ENCODE results near the gene KCTD2. TPM values are rescaled to one million over a fixed set of nuclear protein-coding genes. Genes with fewer than 3 reads are reported as not detected.

Gene KCTD2
- polyA plus RNA-seq, 1 of the 3 experiments (the other 2 are of a cell fraction) = 27.5 TPM

DNA sequence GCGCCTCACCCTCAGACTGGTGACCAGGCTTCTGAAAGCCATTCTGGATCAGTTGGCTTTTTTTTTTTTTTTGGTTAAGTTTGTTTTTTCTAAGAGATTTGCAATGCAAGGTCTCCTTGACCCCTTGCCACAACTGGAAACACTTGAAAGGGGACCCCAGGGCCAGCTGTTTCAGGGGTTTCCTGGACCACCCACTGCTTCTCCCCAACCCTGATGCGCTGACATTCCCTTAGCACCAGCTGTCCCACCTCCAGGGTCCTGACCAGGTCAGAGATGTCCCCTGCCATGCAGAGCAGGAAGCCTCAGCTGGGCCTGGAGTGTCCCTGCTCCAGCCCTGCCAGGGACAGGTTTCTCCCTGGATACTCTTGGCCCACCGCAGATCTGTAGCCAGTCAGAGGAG is 42.7 kb upstream of the KCTD2 start:
- Histone ChIP-seq H3F3A (replicated peaks; ENCODE audit: insufficient read depth) (no peaks in the 10 kb centered on the region), H3K79me2 (ENCODE audit: insufficient read depth) (no peaks in the 10 kb centered on the region), H3K9me2 (no peaks in the 10 kb centered on the region), H3K27ac (ENCODE audit: low read depth in 2 of 2, low read length in 1 of 2) (no peak overlapping the region), H2AFZ (ENCODE audit: low read depth) (no peak overlapping the region), H4K20me1 (ENCODE audit: insufficient read depth) (no peaks in the 10 kb centered on the region), H3K36me3 (replicated peaks in 1 of 2; ENCODE audit: control insufficient read depth in 1 of 2, insufficient read depth in 2 of 2, low read length in 1 of 2) (peaks cover 23 to 32% of the 10 kb centered on the region in 2 experiments), H3K4me1 (ENCODE audit: control insufficient read depth in 1 of 2, insufficient read depth in 2 of 2, low read depth in 1 of 2, low read length in 1 of 2) (no peaks in the 10 kb centered on the region), H3K9ac (no peak overlapping the region), H3K4me2 (no peak overlapping the region), H3K9me3 (no peaks in the 10 kb centered on the region), H3K27me3 (ENCODE audit: insufficient read depth) (no peaks in the 10 kb centered on the region), H3K4me3 (ENCODE audit: low read depth in 2 of 2, low read length in 1 of 2) (no peak overlapping the region)
- ChIA-PET CTCF (interaction anchor here (1.0 to 19.8 kb wide), 5 partner anchors 8 to 44 kb away, joined by 3 to 295 read pairs (median 4); partner anchors contain the start of gene MRPL58), POLR2A (interaction anchor here (5.3 kb wide), 1 partner anchor 15 kb away, joined by 23 read pairs; no protein-coding TSS in a partner anchor)
- 98% methylated on average over 3 of the region's 3 CpGs for WGBS (ENCODE audit: low lambda C conversion rate)
- DNase-seq = no peak
- no peak for TF ChIP-seq EP300 (IDR thresholded peaks at IDR 0.05; ENCODE audit: borderline replicate concordance in 1 of 2, low read depth in 1 of 2, low read length in 1 of 2)
- TF ChIP-seq RXRA (IDR thresholded peaks at IDR 0.05; ENCODE audit: borderline replicate concordance, low read depth) = no peak
- TF ChIP-seq, protein P1, sequence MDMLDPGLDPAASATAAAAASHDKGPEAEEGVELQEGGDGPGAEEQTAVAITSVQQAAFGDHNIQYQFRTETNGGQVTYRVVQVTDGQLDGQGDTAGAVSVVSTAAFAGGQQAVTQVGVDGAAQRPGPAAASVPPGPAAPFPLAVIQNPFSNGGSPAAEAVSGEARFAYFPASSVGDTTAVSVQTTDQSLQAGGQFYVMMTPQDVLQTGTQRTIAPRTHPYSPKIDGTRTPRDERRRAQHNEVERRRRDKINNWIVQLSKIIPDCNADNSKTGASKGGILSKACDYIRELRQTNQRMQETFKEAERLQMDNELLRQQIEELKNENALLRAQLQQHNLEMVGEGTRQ (IDR thresholded peaks at IDR 0.05; ENCODE audit: borderline replicate concordance, low read depth, low read length) = no peak
- TF ChIP-seq TEAD4 (IDR thresholded peaks at IDR 0.05; ENCODE audit: borderline replicate concordance, insufficient read depth) = no peak
- no peak for TF ChIP-seq MXI1 (IDR thresholded peaks at IDR 0.05; ENCODE audit: low read depth, low read length)
- no peak for TF ChIP-seq PBX3 (IDR thresholded peaks at IDR 0.05)
- no peak for TF ChIP-seq GABPA (IDR thresholded peaks at IDR 0.05; ENCODE audit: low read depth)
- TF ChIP-seq JUND (IDR thresholded peaks at IDR 0.05) = no peak
- TF ChIP-seq TAF1 (IDR thresholded peaks at IDR 0.05; ENCODE audit: borderline replicate concordance, low read depth, low read length) = no peak
- TF ChIP-seq, protein P2, sequence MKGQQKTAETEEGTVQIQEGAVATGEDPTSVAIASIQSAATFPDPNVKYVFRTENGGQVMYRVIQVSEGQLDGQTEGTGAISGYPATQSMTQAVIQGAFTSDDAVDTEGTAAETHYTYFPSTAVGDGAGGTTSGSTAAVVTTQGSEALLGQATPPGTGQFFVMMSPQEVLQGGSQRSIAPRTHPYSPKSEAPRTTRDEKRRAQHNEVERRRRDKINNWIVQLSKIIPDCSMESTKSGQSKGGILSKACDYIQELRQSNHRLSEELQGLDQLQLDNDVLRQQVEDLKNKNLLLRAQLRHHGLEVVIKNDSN (IDR thresholded peaks at IDR 0.05; ENCODE audit: borderline replicate concordance, low read depth) = no peak
- no peak for TF ChIP-seq NFIC (IDR thresholded peaks at IDR 0.05; ENCODE audit: borderline replicate concordance)
- TF ChIP-seq CHD2 (IDR thresholded peaks at IDR 0.05; ENCODE audit: low read length, partially characterized antibody) = no peak
- TF ChIP-seq REST (IDR thresholded peaks at IDR 0.05; ENCODE audit: low read depth, low read length) = no peak
- no peak for TF ChIP-seq TCF12 (IDR thresholded peaks at IDR 0.05)
- TF ChIP-seq NRF1 (IDR thresholded peaks at IDR 0.05; ENCODE audit: low read depth, low read length) = no peak
- TF ChIP-seq, protein P3, sequence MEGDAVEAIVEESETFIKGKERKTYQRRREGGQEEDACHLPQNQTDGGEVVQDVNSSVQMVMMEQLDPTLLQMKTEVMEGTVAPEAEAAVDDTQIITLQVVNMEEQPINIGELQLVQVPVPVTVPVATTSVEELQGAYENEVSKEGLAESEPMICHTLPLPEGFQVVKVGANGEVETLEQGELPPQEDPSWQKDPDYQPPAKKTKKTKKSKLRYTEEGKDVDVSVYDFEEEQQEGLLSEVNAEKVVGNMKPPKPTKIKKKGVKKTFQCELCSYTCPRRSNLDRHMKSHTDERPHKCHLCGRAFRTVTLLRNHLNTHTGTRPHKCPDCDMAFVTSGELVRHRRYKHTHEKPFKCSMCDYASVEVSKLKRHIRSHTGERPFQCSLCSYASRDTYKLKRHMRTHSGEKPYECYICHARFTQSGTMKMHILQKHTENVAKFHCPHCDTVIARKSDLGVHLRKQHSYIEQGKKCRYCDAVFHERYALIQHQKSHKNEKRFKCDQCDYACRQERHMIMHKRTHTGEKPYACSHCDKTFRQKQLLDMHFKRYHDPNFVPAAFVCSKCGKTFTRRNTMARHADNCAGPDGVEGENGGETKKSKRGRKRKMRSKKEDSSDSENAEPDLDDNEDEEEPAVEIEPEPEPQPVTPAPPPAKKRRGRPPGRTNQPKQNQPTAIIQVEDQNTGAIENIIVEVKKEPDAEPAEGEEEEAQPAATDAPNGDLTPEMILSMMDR (IDR thresholded peaks at IDR 0.05) = no peak
- no peak for TF ChIP-seq RCOR1 (IDR thresholded peaks at IDR 0.05; ENCODE audit: low read length)
- TF ChIP-seq FOXJ3 (CRISPR knock-in tag; IDR thresholded peaks at IDR 0.05) = no peak
